Dedifferentiated amniotic fluid mesenchymal stem cell (primary cell): ENCODE measurements around the gene KRTAP10-9.
"Not testable (repeated sequence)": the region's sequence is repeated elsewhere in the genome, so short reads cannot be mapped to it uniquely, and the experiment has no call there.

Experiments
- DNase-seq: peaks from one replicate; pipeline ENCODE4 v3.0.0-alpha.2; 2016; ENCODE audit errors: extremely low spot score

Gene KRTAP10-9

GRCh38 chr21:44614961-44615391 lies 11.9 kb upstream of the KRTAP10-9 start:
- DNase-seq: no peak

- no peak for DNase-seq
Measured at GRCh38 chr21:44615466-44615865, 11.4 kb upstream of the KRTAP10-9 start.

DNA sequence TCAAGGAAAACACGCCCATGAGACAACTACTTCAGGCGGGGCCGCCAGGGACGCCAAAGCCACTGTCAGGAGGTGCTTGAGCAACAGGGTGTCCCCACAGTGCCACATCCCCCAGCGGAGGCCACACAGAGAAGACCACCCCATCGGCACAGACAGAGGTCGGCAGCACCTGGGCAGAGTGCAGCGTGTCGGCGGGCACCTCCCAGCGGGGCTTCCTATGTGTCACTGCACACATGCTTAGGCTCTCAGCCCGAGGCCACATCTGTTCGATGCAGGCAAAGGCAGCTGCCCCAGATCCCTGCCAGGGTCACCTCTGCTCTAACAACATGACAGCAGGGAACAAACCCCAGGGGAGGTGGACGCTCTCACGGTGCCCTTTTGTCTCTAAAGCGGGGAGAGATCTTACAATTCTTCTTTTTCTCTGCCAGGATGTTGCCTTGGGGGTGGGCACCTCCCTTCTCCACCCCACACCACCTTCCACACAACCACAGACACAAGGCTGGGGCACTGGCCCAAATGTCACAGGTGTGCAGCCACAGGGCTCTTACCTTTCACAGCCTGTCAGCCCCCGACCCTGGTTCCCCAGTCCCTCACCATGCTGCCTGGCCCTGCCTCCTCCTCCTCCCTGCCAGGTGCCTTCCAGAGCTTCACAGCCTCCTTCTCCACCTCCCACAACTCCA lies 10.8 kb upstream of the KRTAP10-9 start:
- DNase-seq: no peak

DNA sequence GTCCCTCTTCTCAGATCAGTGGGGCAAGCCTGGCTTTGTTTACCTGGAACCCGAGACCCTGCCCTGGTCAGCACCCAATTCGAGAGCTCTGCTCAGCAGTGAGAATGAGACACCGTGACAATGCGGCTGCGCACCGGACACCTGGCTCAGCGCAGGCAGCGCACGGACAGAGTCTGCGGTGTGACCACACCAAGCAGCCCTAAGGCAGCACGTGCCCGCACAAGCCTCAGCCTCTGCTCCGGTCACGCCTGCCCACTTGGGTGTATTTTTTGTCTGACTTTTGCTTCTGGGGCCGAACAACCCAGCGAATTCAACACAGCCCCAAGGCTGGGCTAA lies 10.3 kb upstream of the KRTAP10-9 start:
- no peak for DNase-seq

GRCh38 chr21:44617071-44617501 lies 9.8 kb upstream of the KRTAP10-9 start:
- no peak for DNase-seq

DNA sequence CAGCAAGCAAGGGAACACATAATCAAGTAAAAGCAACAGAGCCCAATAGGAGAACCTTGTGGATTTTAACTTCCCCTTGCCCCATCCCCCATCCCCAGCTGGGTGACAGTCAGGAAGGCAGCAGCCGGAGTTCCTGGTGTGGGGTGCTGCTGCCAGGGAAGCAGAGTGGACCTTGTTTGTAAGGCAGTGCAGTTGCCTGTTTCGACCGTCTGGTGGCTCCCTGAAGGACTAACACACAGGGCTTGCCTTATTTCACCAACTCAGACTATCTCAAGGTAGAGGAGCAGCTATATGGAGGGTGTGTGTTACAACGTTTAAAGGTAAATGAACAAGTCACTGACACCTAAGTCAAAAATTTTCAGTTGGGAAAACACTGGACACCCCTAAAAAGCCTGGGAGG lies 8.4 kb upstream of the KRTAP10-9 start:
- DNase-seq: no peak

- DNase-seq: no peak
Measured at GRCh38 chr21:44618909-44619308, 8.0 kb upstream of the KRTAP10-9 start.

GRCh38 chr21:44619886-44620285 lies 7.0 kb upstream of the KRTAP10-9 start:
- no peak for DNase-seq

DNA sequence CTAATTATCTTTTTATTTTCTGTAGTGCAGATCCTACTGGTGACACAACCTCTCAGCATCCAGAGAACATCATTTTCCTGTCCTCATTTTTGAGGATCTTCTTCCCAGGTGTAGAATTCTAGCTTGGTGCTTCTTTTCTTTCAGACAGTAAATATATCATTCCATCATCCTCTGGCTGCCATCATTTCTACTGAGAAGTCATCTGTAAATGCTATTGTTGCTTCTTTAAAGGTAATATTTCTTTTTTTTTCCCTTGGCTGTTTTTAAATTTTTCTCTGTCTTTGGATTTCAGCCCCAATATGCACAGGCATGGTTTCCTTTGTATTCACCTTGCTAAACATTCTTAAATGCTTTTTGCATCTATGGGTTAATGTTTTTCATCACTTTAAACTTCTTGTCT lies 3.3 kb upstream of the KRTAP10-9 start:
- no peak for DNase-seq

DNA sequence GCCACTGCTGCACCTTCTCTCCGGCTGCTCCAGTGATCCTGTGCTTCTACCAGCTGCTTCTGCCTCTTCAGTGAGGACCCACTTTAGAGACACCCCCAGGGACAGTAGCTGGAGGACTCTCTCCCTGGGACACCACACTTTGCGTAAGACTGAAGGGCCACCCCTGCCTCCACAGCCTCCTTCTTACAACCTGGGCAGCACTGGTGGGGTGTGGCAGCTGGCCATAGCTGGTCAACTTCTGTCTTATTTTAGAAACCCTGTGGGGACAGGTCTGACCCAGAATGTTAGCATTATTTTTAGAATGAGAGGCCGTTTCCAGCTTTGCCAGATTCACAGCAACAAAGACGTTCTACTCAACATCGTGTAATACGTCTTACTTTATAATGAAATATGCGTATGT lies 1.1 kb upstream of the KRTAP10-9 start:
- DNase-seq: no peak

DNA sequence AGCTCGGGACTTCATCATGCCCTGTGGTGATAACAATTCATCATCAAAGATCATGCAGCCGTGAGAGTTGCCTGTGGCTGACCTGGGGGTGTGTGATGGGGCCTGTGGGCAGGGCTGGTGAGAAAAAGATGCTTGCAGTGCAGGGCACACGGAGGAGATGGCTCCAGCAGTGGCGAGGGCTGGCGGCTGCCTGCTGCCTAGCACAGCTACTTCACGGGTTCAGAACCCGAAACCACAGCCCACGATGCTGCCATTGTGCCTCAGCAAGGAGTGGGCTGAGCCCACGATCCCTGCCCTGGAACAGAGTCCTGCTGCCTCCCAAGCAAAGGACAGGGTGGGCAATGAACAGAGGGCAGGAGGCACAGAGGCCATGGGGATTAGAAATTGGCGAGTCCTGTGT lies 631 bp upstream of the KRTAP10-9 start:
- no peak for DNase-seq

DNA sequence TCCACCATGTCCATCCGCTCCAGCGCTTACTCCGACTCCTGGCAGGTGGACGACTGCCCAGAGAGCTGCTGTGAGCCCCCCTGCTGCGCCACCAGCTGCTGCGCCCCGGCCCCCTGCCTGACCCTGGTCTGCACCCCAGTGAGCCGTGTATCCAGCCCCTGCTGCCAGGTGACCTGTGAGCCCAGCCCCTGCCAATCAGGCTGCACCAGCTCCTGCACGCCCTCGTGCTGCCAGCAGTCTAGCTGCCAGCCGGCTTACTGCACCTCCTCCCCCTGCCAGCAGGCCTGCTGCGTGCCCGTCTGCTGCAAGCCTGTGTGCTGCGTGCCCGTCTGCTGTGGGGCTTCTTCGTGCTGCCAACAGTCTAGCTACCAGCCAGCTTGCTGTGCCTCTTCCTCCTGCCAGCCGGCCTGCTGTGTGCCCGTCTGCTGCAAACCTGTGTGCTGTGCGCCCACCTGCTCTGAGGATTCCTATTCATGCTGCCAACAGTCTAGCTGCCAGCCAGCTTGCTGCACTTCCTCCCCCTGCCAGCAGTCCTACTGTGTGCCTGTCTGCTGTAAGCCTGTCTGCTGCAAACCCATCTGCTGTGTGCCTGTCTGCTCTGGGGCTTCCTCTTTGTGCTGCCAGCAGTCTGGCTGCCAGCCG lies 409 bp downstream of the KRTAP10-9 start:
- DNase-seq: not testable (repeated sequence)

- not testable (repeated sequence) for DNase-seq
Measured at GRCh38 chr21:44627831-44628233, 939 bp downstream of the KRTAP10-9 start.

- DNase-seq: no peak
Measured at GRCh38 chr21:44628707-44629391, 2.0 kb downstream of the KRTAP10-9 start.

DNA sequence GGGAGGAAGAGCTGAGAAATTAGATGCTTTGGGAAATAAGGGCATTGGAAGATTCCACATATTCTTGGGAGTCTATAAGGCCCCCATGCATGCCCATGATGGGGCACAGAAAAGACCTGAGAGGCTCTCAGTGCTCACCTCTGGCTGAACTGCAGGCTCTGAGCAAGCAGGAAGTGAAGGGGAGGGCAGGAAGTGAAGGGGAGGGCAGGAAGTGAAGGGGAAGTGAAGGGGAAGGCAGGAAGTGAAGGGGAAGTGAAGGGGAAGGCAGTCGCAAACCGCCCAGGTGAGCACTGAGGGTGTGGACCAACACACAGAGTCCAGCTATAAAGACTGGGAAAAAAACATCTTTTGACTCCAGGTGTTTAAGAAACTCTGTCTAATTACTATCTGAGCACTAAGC lies 3.5 kb downstream of the KRTAP10-9 start:
- DNase-seq: no peak

DNA sequence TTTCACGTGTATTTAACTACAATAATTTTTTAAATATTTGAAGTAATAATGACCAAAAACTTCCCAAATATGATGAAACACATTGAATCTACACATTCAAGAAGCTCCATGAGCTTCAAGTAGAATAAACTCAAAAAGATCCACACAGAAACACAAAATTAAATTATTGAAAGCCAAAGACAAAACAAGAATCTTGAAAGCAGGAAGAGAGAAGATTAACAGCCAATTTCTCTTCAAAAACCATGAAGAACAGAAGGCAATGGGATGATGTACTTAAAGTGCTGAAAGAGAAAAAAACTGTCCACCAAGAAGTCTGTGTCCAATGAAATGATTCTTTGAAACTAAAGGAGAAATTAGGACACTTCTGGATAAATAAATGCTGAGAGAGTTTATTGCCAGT lies 5.2 kb downstream of the KRTAP10-9 start:
- DNase-seq: no peak

GRCh38 chr21:44636209-44637017 lies 9.5 kb downstream of the KRTAP10-9 start:
- DNase-seq: no peak

GRCh38 chr21:44637018-44637850 lies 10.3 kb downstream of the KRTAP10-9 start, which contains the start of gene KRTAP10-10:
Gene KRTAP10-10, plus strand, starts transcription at chr21:44637356. Its CDS starts 62 bp downstream, at chr21:44637418.
- no peak for DNase-seq

DNA sequence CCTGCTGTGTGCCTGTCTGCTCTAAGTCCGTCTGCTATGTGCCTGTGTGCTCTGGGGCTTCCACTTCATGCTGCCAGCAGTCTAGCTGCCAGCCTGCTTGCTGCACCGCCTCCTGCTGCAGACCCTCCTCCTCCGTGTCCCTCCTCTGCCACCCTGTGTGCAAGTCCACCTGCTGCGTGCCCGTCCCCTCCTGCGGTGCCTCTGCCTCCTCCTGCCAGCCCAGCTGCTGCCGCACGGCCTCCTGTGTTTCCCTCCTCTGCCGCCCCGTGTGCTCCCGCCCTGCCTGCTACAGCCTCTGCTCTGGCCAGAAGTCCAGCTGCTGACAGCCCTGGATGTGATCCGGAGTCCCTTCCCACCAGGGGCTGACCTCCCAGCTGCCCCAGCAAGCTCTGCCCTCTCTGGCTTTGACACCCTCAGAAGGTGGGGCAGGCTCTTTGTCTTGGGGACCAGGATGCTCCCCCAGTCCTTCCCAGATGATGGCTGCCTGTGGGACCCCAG lies 11.0 kb downstream of the KRTAP10-9 start:
- DNase-seq: not testable (repeated sequence)

GRCh38 chr21:44638506-44639330 lies 11.8 kb downstream of the KRTAP10-9 start:
- DNase-seq: not testable (repeated sequence)
